Measurements from ENCODE around the gene FNDC5.

Gene FNDC5

DNA sequence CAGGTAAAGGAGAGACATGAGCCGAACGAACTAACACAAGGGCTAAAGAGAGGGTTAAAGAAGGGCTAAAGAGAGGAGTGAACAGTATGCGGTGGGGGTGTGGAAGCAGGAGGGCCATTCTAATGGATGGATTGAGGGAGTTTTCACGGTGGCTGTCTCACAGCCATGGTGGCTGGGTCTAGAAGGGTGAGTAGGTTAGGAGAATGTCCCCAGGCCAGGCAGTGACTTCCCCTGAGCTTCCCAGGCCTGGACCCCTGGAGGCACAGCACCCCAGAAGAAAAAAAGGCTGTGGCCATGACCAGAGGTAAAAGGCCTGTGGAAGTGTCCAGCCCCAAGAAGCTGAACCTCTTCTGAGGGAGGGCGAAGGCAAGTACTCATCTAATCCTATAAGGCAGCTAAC is 3.6 kb downstream of the FNDC5 start:
- in situ Hi-C loops (cut with MboI; ENCODE audit: low sequenced_read_pairs), result no loop called here

DNA sequence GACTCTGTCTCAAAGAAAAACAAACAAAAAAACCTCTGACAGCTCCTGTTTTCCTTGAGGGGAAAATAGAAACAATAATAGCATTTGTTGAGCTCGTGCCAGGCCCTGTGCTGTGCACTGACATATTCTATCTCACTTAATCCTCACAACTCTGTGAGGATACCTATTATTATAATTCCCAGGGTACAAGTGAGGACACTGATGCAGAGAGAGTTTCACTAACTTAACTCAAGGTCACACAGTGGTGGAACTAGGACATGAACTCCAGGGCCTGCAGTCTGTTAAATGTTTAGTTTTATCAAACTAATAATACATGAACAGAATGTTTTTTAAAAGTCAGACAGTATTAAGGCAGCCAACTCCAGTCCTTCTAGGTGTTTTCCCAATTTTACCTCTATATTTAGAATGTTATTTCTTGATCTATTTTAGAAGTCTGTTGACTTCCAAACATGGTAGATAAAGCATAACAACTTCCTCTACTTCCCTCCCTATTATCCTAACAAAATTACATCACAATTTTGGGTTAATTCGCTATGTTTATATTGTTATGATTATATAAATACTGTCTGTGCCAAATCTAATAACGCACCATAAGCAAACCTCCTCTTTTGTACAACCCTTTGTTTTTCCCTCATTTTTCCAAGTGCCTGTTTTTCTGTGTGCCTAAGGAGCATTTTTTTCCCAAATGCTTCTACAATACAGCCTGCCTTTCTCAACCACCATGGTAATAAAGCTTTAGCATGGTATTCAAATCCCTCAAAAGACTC is 4.9 kb downstream of the FNDC5 start:
- in situ Hi-C loops (cut with MboI; ENCODE audit: low sequenced_read_pairs), result no loop called here

DNA sequence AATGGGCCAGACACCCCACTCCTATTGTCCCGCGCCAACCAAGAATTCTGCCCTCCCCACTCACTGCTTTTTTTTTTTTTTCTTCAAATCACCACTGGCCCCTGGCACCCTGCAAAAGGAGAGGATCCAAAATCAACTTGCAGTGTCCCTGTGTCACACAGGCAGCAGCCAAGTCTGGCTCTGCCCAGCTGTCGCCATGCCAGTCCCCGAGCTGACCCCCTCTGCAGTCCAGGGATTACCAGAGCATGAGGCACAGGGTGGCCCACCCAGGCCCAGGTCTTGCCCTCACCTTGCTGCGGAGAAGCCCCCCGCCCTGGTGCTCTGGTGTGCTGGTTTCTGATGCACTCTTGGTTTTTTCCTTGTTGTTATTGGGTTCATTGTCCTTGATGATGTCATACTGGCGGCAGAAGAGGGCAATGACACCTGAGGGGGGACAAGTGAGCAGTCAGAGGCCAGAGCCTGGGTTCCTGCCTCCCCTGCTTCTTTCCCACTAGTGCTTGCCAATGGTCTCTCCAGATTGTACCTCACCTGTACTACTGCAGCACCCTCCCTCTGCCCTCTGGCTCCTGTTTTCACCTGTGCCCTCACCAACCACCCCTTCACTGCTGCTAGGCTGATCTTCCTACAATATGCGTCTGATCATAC is 6.2 kb downstream of the FNDC5 start:
- in situ Hi-C loops (cut with MboI; ENCODE audit: low sequenced_read_pairs), result no loop called here

DNA sequence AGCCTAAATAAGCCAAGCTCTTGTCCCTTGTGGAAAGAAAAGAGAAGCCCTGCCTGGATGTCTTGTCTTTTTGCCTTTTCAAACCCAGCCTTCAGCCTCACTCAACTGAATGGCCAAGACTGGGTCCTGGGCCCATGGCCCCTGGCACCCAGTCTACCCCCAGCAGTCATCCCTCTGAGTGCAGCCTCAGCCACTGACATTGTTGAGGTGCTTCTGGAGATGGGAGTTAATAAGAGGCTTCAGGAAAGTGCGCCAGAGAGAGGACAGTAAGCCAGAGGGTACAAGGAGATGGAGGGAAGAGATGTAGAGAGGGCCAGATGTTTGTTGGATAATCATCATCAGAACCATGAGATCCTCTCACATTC is 6.8 kb downstream of the FNDC5 start:
- in situ Hi-C loops (cut with MboI; ENCODE audit: low sequenced_read_pairs), result no loop called here

DNA sequence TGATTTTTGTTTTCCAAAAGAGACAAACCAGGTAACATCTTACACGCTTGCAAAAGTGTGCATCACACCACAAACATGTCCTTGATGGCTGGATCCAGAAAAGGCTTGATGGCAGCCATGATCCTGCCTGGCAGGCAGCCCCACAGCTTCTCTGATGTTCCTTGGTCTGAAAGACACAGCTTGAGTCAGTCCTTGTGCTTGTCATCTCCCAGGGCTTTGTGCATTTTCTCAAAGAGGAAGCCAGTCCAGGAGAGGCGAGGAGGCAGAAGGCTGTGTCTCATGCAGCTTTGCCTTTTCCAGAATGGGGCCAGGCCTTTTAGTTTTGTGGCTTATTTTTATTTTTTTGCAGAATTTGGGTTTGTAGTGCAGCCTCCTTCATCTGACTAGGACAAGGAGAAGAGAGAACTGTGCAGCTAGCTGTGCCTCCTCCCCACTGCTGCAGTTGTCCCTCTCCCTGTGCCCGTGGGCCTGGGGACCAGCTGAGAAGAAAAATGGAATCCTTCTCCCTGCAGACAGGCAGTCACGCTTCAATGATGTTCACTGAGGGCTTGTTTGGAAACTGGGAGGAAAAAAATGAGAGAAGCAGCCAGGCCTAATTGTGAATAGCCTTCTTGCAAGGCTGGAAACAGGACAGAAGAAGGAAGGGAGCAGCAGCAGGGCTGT is 7.4 kb downstream of the FNDC5 start:
- in situ Hi-C loops (cut with MboI; ENCODE audit: low sequenced_read_pairs), result no loop called here

DNA sequence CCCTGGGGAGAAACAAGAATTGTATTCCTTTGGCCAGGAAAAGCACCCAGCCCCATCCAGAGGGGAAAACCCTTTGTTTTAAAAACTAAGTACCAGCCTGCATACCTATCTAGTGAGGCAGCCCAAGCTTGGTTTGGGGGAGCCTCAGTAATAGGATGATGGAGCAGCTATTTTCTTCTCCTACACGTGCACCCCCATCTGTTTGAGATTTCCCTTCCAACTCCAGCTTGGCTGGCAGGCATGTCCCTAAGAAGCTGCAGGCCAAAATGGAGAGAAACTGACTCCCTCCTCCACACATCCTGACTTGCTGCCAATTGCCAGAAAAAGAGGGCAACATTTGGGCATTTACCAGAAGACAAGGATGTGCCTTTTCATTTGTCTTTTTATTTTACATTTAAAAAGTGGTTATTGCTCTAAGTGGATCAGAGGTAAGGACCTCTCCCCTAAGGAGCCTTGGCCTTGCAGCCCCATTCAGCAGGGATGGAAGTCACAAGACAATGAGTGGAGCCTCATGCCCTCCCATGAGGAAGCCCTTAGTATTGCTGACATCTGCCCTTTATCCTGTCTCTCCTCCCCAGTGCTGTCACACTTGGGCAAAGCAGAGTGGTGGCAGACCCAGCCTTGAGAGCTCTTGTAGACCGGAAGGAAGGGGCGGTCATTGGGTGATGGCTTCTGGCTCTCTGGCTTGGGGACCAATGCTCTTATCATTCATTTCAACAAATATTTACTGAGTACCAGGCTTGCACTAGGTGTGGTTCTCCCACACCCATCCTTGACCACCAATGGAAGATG is 8.6 kb downstream of the FNDC5 start:
- in situ Hi-C loops (cut with MboI; ENCODE audit: low sequenced_read_pairs), result no loop called here

DNA sequence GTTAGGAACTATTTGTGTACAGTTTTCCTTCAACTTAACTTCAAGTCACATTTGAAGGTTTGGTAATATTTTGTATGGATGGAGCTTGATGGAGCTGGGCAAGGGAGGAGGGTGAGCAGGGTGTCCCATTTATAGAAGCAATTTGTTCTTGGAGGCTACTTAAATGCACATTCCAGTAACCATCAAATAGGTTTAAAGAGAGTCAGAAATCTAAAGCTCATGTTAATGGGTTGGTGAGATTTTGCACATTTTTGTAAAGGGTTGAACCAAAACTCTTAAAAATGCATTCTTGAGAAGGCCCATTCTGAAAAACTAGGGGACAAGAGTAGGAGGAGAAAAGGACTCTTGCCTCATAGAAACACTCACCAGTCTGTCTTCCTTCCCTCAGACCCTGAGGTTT is 10.1 kb downstream of the FNDC5 start:
- in situ Hi-C loops (cut with MboI; ENCODE audit: low sequenced_read_pairs), result no loop called here

DNA sequence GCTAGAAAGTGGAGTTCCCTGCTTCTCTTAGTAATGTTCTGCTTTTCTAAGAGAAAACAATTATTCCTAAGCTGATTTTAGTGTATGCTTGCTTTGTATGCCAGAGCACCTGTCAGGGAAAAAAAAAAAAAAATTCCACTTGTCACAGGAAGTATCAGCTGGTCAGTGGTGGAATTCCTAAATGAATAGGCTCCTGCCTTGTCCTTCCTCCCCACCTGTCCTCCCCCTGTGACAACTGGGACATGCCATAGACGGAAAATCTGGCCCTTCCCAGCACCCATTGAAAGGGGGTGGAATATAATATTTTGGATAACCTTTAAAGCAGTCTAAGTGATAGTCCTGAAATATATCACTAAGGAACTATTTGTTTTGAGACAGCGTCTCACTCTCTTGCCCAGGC is 10.8 kb downstream of the FNDC5 start:
- in situ Hi-C loops (cut with MboI; ENCODE audit: low sequenced_read_pairs), result no loop called here

DNA sequence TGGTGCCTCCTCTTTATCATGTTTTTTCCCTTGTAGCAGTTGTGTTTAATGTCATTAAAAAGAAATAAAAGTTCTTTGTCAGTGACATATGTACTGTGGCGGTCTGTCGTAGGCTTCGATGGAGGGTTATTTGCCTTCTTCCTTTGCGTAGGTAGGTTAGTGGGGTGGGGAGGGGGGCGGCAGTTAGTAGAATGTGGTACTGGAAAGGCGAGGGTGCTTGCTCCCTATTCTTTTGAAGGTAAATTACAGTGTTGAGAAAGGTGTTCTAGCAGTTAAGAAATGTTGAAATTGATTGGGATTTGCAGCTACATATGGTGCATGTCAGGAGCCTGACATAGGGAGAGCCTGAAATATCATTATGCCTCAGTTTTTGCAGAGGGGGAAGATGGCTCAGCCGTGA is 11.9 kb downstream of the FNDC5 start:
- in situ Hi-C loops (cut with MboI; ENCODE audit: low sequenced_read_pairs), result no loop called here

DNA sequence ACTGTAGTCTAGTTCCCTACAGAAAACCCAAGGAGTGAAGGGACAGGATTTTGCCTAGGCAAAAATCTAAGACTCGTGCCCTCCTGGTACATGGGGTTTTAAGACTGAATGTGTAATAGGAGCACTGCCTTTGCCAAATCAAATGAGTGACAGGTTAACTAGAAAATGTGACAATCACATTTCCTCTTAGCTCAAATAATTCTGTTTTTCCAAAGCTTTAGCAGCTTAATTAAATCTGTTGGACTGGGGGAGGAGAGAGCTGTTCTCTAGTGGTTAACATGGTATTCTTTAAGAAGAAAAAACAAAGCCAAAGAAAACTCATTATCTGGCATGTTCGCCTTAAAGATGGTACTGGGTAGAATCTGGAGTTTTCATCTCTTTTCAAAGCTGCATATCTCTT is 12.6 kb downstream of the FNDC5 start:
- in situ Hi-C loops (cut with MboI; ENCODE audit: low sequenced_read_pairs), result no loop called here

DNA sequence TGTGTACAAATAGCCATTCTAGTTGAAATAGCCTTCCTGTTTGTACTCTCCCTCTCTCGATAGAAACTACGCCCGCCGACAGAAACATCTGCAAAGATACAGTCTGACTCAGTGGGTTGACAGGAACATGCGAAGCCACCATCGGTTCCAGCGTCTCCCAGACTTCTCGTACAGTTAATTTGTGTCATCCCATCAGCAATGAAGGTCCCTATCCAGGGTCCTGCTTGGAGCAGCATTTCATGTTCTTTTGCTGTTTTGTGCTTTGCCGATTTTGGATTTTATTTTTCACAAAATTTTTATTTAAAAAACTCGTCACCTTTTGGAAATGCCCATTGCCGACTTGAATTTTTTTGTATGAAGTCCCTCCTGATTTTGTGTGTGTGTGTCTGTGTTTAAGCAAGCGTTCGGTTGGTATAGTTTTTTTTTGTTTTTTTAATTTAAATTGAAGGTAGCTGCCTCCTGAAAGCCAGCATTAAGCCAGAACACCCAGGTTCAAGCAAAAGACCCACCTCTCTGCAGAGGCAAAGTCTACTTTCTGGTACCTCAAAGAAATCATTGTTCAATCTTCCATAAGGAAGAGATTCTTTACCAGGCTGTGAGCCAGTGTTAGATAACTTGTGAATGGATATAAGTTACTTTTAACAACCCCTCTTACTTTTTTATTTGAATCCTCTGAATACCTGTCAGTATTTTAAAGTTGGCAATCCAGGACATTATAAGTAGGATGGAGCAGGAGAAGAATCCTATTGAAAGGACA is 14.7 kb downstream of the FNDC5 start:
- in situ Hi-C loops (cut with MboI; ENCODE audit: low sequenced_read_pairs), result no loop called here

DNA sequence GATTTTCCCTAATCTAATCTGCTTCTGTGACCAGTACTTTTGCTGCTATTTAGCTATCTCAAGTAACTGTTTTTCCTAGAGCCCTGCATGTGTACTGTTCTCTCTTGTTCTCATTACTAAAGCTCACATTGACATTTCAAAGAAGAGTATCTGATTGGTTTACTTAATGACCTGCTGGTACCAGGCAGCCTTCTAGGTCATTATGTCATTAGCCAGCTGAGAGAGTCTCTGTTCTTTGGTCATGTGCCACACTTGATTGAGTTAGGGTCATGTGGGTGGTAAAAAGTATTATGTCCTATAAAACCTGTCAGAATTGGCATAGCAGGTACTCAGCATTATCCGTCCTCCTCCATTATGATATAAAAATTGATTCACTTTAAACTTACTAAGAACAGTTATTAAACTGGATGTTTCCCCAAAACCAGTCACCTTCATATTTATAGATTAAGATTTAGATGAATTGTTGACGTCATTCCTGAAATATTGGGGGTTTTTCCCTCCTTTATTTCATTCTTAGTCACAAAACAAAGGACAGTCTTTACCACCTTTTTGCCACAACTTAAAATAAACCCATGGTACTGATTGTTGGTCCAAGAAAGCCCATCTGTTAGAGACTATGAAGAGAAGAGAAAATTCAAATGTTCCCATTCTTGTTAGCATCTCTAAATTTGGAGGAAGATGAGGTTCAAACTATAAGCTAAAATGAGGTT is 22.2 kb downstream of the FNDC5 start:
- in situ Hi-C loops (cut with MboI; ENCODE audit: low sequenced_read_pairs), result no loop called here

DNA sequence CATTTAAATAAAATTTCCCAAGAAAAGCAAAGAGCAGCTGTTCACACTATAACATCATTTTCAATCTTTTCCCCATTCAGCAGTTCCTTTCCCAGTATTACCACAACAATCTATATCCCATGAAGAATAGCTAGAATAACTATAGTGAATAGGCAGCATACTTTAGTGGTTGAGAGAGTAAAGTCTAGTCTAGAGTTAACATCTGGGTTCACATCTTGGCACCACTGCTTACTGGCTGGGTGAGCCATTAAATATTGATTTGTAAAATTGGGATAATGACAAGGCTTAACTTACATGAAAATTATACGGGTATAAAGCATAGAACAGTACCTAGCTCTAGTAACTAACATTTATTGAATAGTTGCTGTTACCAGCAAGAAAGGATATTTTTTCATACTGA is 38.8 kb downstream of the FNDC5 start:
- in situ Hi-C loops (cut with MboI; ENCODE audit: low sequenced_read_pairs), result no loop called here

DNA sequence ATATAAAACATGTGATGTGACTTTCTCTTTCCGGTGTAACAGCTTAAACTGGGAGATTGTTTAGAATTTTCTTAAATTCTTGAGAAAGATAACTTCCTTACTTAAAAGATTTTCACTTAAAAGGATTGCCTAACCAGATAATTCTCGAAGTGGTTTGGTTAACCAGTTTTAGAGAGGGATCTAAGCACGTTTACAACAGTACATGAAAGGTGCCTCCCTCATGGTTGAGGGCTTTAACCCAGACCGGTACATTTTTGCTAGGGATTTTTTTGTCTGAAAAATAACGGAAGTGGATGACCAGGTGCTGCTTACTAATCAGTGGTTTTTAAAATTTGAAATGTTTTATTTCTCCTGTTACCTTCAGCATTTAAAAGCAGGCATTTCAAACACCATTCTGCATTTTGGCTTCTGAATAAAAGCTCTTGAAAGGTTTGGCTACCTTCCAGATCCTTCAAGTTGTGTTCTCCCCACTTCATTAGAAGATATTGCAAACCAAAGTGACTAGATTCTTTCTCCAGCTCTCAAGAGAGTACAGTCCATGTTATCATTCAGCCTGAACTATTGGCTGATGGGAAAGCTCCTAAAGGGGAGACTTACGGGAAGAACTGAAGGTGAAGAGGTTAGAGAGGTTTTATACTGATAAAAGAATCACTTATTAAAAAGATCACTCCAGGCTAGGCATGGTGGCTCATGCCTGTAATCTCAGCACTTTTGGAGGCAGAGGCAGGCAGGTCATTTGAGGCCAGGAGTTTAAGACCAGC is 40.4 kb downstream of the FNDC5 start:
- in situ Hi-C loops (cut with MboI; ENCODE audit: low sequenced_read_pairs), result no loop called here

DNA sequence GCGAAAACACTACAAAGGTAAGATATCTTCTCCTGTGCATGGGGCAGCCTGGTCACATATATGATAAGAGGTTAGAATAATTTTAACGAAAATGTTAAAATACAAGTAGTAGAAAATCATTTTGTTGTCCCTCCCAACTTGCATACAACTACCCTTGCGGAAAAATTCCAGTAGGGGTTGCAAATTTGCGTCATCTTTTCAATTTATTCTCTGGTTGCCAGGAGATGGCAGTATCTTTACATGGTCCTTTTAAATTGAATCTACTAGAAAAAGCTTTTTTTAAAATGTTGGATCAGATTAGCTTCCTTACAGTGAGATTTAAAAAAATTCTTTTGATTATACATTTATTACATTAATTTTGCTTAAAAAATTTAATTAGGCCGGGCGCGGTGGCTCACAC is 42.4 kb downstream of the FNDC5 start:
- in situ Hi-C loops (cut with MboI; ENCODE audit: low sequenced_read_pairs), result no loop called here

DNA sequence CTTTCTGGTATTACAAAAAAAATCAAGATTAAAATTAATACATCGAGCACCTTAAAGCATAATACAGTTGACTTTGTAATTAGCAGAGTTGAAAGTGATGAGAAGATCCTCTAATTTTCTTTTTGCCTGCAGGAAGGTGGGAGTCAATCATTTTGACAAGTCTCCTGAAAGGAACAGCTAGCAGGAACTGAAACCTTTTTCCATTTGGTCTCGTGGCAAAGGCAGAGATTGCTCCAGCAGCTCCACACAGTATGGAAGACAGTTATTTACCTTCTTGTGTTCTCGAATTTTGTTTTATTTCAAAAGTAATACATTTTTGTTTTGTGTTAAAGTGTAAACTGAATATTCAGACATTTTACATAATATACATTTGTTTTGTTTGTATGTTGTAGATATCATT is 45.5 kb downstream of the FNDC5 start:
- in situ Hi-C loops (cut with MboI; ENCODE audit: low sequenced_read_pairs), result no loop called here

DNA sequence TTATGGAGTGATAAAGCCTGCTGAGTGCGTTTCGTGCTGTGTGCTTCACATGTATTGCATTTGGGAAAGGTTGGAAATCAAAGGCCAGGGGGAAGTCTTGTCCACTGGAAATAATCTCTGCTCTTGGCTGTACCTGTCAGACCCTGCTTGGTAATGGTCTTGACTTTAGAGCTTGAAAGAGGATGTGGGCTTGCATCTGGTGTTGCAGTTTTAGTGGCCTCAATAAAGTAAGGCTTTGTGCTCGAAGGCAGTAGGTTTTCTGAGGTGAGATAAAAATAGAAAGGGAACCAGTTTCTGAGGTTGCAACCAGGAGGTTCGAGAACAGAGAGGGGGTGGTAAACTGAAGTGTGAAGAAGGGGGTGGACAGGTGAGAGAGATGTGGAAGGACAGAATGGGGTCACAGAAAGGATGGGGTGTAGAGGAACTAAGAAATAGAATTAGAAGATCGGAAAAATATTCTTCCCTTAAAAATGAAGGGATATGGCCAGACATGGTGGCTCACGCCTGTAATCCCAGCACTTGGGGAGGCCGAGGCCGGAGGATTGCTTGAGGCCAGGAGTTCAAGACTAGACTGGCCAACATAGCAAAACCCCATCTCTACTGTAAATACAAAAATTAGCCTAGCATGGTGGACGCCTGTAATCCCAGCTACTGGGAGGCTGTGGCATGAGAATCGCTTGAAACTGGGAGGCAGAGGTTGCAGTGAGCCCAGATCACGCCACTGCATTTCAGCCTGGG is 51.7 kb downstream of the FNDC5 start:
- in situ Hi-C loops (cut with MboI; ENCODE audit: low sequenced_read_pairs), result no loop called here

DNA sequence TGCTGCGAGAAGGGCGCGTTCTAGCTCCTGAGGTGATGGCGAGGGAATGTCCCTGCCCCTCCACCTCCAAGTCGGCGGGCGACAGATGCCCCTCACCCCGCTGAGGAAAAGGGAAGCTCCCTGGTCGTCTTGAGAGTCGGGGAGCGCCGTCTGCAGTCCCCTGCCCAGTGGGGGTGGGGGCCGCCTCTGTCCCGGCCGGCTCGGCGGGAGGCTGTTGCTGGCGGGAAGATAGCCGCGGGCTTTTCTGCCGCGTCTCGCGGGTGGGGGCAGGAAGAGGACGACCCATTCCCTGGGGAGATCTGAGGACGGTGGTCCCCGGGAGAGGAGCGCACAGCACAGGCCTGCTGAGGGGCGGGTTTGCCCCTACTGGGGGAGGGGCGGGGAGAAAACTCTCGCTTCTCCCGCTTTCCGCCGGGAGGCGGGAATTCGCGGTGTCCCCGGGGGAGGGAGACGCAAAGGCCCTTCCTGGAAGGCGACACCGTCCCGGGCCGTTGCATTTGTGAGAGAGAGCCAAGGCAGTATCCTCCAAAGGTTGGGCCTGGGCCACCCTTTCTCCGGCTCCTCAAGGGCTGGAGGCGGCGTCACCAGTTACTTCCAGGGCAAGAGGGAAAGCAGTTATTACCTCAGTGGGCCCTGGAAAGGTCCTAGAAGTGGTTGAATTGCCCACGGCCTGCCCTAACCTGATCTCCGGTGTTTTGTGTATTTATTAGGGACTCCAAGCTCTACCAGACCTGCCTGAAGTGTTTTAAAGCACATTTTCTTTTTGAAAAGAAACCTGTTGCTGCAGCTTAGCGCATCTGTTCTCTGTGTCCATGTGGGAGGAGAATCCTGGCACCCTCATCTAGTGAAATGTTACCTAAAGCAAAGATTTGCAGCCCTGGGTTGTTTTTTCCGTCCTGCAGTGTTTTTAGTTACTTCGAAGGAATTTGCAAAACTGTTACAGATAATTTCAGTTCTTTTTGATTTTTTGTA is 52.6 kb downstream of the FNDC5 start:
- in situ Hi-C loops (cut with MboI; ENCODE audit: low sequenced_read_pairs), result no loop called here
